ENCODE measurements around the gene F13B. TPM values are rescaled to one million over a fixed set of nuclear protein-coding genes. Genes with fewer than 3 reads are reported as not detected.

F13B gene
- total and polyA plus RNA-seq, 2 of the 4 experiments (the other 2 are of a cell fraction), result not detected

DNA sequence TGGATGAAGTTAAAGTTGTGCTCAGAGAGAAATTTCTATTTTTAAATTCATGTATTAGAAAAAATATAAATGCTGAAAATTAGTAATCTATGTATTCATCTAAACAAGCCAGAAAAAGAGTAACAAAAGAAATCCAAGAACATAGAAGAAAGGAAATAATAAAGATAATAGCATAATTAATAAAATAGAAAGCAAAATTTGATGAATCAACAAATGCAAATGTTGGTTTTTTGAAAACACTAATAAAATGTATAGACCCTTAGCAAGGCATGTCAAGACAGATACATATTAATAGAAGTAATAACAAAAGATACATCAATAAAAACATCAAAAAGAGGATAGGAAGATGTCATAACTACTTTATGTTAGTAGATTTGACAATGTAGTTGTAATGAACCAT is 18.0 kb downstream of the F13B start:
- POLR2A ChIA-PET (ENCODE audit: unreplicated experiment), result no interaction called here
- Histone ChIP-seq H2BK15ac (ENCODE audit: low read depth, low read length) (no peak overlapping the region), H2AK5ac (ENCODE audit: low read depth, low read length) (no peak overlapping the region)

More for the DNA sequence above, 18.0 kb downstream of the F13B start:
- CTCF ChIA-PET, result no interaction called here
- no peaks in the 10 kb centered on the region for H3K9me3 ChIP-seq (ENCODE audit: control insufficient read depth, insufficient read depth, low read length)
- no peak overlapping the region for H4K5ac ChIP-seq (ENCODE audit: low read depth, low read length)
- no peak overlapping the region for H3K23ac ChIP-seq (ENCODE audit: low read depth, low read length)
- H3K79me1 ChIP-seq (ENCODE audit: low read depth in 1 of 2, low read length in 2 of 2), result no peaks in the 10 kb centered on the region
- intact Hi-C loops (cut with micrococcal nuclease), result no loop called here
- H3K27ac ChIP-seq (ENCODE audit: insufficient read depth, low read length), result no peak overlapping the region
- H3K27me3 ChIP-seq (ENCODE audit: control insufficient read depth, insufficient read depth, low read length), result no peaks in the 10 kb centered on the region
- ATAC-seq (ENCODE audit: low read depth), result no peak
- H3K56ac ChIP-seq (ENCODE audit: extremely low read depth, insufficient read depth, low read length), result no peak overlapping the region
- H2AK9ac ChIP-seq (replicated peaks; ENCODE audit: low read depth, low read length, poor library complexity), result no peak overlapping the region
- no peak for TF ChIP-seq RCOR1 (IDR thresholded peaks at IDR 0.05; ENCODE audit: insufficient replicate concordance, low read length)
- no peak for TF ChIP-seq FOS (IDR thresholded peaks at IDR 0.05; ENCODE audit: low read depth, low read length)
- TF ChIP-seq MAZ (IDR thresholded peaks at IDR 0.05; ENCODE audit: borderline replicate concordance, low read depth, low read length), result no peak
- TF ChIP-seq RFX5 (IDR thresholded peaks at IDR 0.05; ENCODE audit: low read depth, low read length), result no peak
- TF ChIP-seq BHLHE40 (IDR thresholded peaks at IDR 0.05; ENCODE audit: low read depth, low read length), result no peak
- H3K14ac ChIP-seq (replicated peaks; ENCODE audit: low read depth, low read length), result no peak overlapping the region
- dilution Hi-C loops (cut with HindIII; ENCODE audit: low sequenced_read_pairs, unreplicated experiment), result no loop called here
- no peak overlapping the region for H3K18ac ChIP-seq (ENCODE audit: low read depth, low read length)
- no peak overlapping the region for H2BK120ac ChIP-seq (ENCODE audit: low read depth, low read length)
- in situ Hi-C loops (cut with MboI; ENCODE audit: low sequenced_read_pairs), result no loop called here
- no peaks in the 10 kb centered on the region for H3K9me1 ChIP-seq (ENCODE audit: insufficient read depth, low read length)
- H2AFZ ChIP-seq (replicated peaks; ENCODE audit: low read length, poor library complexity), result no peak overlapping the region
- no peak overlapping the region for H3K4ac ChIP-seq (ENCODE audit: low read depth, low read length)
- H2BK20ac ChIP-seq (ENCODE audit: low read depth, low read length), result no peak overlapping the region
- H3K36me3 ChIP-seq (ENCODE audit: control insufficient read depth, insufficient read depth, low read length), result no peaks in the 10 kb centered on the region
- no peaks in the 10 kb centered on the region for H3K4me1 ChIP-seq (ENCODE audit: control insufficient read depth, insufficient read depth, low read length)
- no peak overlapping the region for H2BK5ac ChIP-seq (ENCODE audit: low read depth, low read length, poor library complexity, severe bottlenecking)
- no peak overlapping the region for H3K4me3 ChIP-seq (ENCODE audit: insufficient read depth, low read depth, low read length)
- H3K4me2 ChIP-seq (ENCODE audit: low read depth, low read length), result no peak overlapping the region
- H3K9ac ChIP-seq (ENCODE audit: low read depth, low read length), result no peak overlapping the region
- no peak for DNase-seq
- no peak overlapping the region for H4K91ac ChIP-seq (ENCODE audit: insufficient read depth, low read depth, low read length)
- H4K8ac ChIP-seq (ENCODE audit: low read depth in 2 of 2, low read length in 2 of 2), result no peak overlapping the region
- BruUV-seq (replicated peaks), result no TSS peak
- no peaks in the 10 kb centered on the region for H4K20me1 ChIP-seq (ENCODE audit: insufficient read depth, low read length)
